Activated T-cell treated with anti-CD3 and anti-CD28 coated beads, Interleukin-2, amount 50 U/mL, for 48 hours (primary cell): ENCODE results near the gene MYOCD.

Experiments
- DNase-seq, 2 experiments: peaks; one replicate each; pipeline ENCODE4 v3.0.0-alpha.2; 2020

Gene MYOCD

DNA sequence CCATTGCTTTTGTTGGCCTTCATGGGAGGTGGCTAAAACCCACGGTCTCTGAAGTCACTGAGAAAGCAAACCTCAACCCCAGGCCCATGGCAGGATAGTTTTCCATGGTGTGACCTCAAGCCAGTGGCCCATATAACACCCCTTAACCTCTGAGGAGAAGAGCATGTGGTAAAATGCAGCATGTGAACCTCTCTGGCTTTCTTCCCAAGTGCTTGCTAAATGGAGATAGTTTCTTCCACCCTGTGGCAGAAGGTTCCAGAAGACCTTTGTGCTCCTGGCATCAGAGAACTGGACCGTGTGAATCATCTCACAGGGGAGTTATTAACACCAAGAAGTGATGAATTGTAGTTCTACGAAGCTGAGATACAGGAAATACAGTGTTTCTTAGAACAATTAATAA is 47.3 kb downstream of the MYOCD start:
- DNase-seq = no peak

DNA sequence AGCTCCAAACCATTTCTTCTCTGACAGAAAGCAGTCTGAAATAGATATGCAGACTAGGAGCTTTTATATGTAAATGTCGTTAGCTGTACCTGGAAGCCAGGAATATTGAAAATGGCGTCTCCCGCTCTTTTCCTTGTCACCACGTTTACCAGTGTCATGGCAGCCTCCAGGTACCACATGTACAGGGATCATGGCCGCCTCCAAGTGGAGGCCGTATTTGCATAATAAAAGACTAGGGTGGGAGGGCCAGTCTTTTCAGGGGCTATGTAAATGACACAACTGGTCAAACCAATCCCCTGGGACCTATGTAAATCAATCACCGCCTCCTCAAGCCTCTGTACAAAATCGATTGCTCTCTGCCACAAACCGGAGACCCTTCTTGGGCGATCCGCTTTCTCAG is 54.3 kb downstream of the MYOCD start:
- no peak for DNase-seq

DNA sequence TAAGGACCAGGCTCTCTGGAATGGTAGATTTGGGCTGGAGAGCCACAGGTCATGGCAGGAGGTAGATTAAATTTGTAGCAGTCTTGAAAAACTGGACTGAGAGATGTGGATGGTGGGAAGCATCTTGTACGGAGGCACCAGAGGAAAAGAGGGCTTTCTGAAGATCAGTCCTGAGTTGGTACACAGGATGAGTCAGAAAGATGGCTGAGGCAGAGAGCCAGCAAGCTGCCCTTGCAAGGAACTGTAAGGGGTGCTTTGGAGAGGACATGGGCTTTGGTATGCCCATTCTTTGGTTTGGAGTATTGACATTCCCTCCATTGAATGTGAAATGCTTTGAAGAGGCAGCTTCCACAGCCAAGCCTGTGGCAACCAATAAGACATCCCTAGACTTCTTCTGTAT is 55.9 kb downstream of the MYOCD start:
- DNase-seq = no peak

DNA sequence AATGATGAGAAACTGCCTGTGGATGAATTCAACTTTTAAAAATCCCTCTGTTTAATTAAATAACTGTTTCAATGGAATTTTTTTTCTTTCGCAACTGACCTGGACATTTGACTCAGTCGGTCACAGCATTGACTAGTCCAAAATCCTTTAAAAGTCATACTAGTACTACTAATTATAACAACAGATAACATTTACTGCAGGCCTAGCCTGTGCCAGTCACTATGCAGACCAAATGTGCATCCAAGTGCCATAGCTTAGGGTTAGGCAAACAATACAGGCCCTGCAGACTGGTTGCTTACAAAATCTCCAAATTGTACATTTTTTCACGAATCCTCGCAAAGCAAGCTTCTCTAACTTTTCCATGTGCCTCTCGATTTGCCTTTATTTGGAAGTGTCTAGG is 56.6 kb downstream of the MYOCD start:
- no peak for DNase-seq

DNA sequence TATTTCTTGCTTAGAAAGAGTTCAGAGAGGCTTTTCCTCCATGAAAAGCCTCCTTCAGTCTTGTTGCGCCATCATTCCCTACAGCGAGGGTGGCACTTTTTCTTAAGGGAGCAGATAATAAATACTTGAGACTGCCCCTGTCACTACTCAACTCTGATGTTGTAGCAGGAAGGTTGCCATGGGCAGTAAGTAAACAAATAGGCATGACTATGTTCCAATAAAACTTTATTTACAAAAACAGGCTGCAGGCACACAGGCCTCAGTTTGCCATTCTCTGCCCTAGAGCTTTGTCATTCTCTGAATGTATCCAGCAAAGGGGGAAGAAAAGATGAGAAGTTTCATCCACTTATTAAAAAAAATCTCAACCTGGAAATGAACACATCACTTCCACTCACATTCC is 60.4 kb downstream of the MYOCD start:
- no peak for DNase-seq

DNA sequence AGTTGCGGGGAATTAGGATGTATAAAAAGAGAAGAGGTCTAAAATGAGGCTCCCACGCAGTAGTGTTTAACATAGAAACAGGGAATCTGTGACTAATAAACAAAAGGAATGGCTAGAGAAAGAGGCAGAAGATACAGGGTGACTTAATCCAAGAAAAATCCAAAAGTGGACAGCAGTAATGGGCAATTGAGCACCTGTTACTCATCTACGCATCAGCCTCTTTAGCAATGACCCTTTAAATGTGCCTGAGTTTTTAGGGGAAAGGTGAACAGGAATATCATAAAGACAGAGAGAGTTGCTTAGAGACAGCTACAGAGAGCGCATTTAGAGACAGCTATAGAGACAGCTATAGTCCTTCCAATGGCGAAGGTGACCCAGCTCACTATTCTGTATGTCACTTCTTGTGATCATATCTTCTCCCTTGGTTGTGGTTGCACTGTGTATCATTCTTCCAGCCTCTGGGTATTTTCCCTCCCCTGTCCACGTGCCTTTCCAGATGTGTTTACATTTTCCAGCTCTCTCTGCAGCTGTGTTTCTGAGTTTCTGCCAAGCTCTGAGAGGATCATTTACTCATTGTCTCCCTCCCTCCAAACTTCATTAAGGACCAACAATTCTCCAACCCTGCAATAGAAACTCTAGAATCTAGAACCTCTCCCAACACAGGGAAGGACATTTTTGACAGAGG is 61.5 kb downstream of the MYOCD start:
- no peak for DNase-seq

DNA sequence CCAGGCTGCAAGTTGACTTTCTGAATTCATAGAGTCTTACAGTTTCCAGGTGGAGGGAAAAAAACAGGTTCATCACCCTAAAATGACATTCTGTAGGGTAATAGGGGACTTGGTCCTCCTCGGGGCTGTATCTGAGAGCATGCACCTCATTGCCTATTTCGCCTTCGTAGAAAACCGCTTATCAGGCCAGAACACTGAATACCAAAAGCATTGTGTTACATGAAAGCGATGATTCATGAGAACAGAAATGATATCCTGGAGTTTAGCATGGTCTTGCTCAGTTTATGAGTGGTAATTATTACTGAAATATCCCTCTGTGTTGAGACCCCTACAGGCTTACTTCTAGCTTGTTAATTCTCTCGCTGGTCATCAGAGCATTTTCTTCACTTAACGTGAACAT is 62.2 kb downstream of the MYOCD start:
- no peak for DNase-seq

DNA sequence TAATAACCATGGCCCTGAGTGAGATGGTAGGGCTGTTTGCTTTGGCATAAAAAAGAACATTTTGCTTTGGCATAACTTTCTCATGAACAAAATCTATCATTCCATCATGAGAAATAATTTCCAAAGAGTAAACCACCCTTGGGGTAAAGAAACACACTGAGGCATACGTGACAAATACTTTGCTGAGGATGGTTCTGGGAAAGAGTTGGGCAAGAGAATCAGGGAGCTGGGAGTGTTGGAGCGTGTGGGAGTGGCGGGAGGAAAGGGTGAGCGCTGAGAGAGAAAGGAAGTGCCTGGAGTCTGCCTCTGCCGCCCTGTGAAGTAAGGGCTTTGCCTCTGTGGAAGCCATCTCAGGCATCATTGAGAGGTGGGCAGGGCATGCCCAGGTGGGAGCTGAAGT is 63.4 kb downstream of the MYOCD start:
- DNase-seq = no peak

DNA sequence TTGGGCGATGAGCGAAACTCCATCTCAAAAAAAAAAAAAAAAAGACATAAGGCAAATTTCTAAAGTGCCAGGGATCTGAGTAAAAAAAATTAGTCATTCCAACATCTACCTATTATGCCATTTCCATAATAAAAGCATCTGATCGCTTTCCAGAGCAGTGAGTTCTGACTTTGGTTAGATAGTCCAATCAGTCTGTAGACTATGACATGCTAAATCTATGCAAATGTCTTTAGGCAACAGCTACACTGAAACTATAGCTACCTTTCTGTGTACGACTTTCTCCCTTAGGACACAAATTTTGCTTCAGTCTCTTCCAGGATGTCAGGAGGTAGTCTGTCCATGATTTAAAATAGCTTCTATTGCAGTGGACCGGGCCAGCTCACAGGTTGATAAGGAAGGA is 64.7 kb downstream of the MYOCD start:
- no peak for DNase-seq

DNA sequence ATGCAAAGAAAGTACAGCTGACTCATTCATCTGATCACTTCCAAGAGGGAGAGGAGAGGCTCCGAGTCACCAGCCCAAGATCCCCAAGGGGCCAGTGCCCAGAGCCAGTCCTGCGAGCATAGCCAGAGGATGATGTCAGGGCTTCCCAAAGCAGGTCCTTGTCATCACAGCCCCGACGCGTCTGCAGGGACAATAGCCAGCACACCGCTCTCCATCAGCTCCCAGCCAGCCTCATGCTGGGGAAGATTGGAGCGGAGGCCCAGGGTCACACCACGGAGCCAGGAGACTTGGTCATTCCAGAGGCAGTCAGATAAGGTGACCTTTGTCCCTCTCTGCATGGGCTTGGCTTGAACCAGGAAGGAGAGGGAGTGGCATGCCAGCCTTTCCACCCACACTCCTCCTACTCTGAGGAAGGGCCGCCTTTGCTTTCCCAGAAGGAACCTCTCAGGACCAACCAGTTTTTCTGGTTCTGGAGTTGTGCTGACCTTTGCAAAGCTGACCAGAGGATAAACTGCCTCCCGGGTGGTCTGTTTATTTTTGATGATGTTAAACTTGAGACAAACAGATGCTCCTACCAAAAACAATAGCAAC is 65.3 kb downstream of the MYOCD start:
- no peak for DNase-seq

DNA sequence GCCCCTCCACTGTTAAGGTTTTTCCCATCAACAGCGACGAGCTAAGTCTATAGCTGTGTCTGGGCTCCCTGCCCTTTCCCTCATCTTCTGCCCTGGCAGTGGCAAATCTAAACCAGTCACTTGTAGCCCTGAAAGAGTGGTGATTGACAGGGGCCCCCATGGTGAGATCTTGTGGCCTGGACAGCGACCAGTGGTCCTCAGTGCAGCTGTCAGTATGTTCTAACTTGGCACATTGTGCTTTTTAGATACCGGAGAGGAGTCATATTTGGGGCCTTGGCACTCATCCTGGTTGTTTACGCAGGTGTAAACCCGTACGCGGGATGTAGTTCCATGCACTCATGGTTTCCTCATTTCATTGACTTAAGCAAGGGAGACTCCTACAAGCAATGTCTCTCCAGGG is 66.1 kb downstream of the MYOCD start:
- no peak for DNase-seq

DNA sequence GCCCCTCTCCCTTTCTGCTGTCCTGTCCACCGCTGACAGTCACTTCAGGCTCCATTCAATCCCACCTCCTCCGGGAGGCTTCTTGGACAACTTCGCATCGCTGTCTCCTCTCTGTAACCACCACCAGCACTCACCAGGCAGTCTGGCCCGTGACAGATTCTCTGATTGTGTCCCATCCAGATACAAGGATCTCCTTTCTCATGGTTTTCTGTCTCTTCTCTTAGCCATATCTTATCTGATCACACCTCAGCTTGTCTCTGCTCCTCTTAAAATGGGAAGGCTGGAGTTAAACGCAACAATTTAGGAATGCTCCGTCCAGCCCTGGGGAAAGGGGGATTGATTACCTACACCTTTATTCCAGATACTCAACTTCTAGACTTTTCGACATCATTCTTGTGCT is 66.7 kb downstream of the MYOCD start:
- no peak for DNase-seq

DNA sequence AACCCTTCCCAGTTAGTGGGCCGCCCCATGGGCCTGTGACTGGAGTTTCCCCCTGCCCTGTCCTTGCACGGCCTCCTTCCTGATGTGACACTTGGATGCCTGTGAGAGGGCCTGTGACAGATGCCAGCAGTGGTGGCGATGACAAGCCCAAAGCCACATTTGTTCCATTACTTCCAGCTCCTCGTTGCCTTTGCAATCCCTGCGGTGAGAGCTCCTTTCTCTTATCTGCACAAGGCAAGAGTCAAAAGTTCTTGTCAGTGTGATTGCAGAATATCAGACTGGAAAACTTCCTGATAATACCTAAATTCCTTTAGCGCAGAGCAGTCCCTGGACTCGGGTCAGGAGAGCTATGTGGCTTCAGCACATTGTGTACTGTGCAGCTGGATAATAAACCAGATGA is 69.2 kb downstream of the MYOCD start:
- DNase-seq = no peak

DNA sequence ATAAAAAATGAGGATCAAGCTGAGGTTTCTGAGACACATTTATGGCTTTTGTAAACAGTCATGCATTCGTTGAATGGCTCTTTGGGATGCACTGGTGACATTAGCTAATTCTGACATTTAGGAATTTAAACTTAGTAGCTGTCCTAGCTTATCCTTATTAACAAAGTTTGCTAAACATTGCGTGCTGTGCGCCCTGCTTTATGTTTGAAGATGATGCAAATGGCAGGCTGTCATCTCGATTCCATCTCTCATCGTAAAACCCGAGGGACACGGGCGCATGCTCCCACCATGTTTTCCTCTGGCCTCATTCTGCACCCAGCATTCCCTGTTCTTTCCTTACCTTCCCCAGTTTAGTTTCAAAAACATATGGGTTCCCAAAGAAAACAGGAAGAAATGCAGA is 69.8 kb downstream of the MYOCD start:
- DNase-seq = no peak

DNA sequence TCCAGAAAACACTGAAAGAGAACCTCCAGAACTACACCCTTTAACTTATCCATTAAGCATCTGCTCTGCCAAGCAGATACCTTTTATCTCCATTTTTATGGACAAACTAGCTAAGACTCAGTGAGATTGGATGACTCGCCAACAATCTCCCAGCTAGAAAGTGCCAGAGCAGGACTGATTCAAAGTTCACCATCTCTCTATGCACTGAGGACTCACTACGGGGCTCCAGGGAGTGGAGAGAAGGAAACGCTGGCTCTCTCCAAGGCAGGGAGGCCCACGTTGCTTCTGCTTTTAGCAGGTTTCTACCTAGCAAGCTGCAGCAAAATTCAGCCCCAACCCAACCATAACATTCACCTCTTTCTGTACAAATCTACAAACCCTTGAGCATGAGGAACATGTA is 70.8 kb downstream of the MYOCD start:
- DNase-seq = no peak

DNA sequence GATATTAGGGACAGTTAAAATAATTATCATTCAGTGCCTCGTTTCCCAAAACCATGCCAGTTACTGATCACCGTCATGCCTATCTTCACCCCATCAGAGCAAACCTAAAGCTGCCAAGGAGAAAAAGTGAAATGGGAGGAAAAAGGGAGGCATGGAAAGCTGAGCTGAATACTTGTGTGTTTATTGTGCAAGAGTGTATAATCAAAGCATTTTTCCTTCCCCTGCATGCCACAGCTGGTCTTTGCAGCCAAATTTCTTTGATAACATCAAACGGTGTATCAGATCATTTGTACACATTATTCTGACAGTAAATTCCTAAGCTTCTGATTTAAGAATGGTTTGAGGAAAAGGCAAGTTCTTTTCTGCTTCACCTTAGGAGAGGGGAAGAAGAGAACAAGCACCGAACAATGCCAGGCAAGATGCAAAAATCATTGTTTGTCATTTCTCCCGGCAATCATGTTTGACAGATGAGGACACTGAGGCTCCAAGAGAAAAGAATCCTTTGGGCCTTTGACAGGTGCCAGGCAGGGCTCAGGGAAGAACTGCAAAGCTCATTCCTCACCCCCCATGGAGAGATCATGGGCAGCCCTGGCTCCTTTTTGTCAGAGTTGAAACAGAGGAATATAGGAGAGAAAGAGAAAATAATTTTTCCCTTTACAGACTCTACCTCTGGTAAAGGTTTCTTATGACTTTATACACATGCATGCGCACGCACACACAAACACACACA is 72.2 kb downstream of the MYOCD start:
- DNase-seq = no peak

DNA sequence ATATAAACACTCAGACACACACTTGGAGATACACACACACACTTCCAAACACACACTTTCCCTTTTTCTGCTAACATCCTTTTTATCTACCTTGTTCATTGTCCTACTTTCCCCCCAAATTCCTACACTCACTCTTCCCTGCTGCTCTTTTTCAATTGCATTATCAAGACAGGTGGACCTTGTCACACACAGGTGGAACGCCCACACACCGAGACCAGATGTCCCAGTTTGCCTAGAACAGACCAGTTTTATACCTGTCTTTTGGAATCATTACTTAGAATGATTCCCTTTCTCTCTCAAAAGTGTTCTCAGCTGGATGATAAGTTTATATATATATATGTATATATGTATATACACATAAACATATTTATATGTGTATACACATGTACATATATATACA is 72.9 kb downstream of the MYOCD start:
- no peak for DNase-seq

DNA sequence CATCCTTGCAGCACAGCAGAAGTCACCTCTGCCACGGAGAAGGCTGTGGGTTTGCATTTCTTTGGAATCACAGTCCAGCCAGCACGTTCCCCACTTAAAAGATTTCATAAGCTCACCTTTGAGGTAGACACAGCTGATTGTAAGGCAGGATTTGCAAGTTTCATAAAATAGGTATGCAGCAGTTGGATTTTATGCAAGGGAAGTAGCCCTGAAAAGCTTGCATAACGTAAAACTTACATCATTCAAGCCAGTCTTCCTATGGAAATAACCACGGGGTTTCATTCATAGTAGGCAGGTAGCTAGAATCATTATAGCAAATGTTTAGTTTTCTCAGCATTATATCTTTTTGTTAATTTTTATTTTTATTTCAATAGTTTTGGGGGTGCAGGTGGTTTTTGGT is 73.8 kb downstream of the MYOCD start:
- DNase-seq = no peak

DNA sequence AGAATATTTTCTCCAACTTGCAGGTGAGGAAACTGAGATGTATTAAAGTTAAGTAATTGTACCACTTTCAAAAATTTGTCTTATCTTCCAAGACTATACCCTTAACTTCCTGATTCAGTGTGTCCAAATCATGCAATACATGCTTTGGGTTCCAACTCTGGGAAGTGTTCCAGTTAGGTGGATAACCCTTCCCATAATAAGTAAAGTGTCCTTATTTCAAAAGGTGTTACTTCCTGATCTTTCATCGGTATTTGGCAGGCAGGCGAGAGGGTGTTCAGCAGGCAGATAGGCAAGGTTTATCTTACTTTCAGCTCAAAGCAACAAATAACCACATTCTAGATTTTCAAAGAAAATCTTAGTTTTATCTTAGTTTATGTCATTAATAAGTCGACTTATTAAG is 77.4 kb downstream of the MYOCD start:
- no peak for DNase-seq

DNA sequence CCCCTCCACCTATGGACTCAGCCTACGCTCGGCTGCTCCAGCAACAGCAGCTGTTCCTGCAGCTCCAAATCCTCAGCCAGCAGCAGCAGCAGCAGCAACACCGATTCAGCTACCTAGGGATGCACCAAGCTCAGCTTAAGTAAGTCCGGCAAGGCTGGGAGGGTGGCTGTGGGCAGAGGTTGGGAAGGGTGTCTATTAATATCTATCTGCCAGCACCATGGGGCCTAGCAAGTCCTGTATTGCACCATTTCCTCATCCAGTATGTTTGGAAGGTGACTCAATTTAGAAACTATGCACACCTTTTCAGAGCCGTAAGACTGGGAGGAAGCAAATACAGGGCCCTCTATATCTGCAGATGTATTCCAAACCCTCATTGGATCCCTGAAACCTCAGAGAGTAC is 78.6 kb downstream of the MYOCD start:
- DNase-seq = no peak

DNA sequence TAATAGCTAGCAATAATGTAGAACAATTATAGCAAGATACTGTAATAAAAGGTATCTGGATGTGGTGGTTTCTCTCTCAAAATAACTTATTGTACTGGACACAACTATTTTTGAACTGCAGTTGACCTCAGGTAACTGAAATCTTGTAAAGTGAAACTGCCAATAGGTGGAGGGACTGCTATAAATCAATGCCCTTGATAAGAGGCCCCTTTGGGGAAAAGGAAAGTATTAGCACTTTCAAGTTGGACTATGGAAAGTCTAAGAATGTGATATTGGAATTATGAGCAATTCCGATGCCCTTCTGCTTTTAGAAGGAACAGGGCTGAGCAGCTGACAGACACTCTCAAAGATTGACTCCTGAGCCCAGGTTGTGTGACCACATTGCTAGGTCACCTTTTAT is 79.1 kb downstream of the MYOCD start:
- no peak for DNase-seq

DNA sequence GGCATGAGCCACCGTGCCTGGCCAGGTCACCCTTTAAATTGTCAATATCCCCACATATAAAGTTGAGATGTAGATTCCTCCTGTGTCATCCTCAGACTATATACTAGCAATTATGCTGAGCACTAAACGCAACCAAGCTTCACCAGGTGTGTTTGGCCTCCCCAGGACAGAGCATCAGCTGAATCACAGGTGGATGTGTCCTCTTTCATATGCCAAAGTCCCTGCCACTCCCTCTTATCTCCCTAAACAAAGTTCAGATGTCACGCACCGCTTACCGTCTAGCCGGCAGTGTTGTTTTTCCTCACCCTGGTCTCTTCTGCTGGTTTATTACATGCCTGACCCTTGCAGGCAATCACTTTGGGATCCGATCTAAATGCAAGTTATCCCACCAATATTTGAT is 79.8 kb downstream of the MYOCD start:
- no peak for DNase-seq

DNA sequence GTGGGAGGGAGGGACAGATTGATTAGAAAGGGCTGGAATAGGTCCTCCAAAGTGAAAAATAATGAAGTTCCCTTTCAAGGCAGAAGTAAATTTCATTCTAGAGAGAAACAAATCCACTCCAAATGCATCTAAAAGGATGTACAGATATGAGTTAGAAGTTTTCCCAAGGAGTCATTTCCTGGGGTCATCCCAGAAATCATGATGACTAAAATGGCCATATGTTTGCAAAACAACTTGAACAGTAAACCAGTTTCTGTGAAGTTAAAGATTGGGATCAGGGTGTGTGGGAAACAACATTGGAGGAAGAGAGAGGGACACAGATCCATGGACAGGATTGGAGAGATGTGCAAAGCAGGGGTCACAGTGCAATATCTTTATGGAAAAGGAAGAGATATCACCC is 91.1 kb downstream of the MYOCD start:
- DNase-seq = no peak

DNA sequence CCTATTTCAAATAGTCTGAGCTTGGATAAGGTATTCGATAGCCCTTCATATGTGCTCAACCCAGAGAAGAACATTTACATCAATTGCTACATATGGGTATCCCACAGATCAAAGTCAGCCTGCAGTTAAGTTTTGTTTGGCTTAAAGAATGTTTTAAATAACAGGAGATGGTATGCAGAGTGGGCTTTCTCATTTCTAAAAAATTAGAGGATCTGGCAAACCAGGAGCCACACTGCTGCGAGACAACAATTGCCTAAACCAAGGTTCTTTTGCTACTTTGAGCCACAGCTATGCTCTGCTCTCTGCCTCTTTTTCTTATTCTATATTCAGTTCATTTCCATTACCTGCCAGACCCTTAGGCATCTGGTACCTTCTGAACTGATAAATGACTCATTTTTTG is 93.4 kb downstream of the MYOCD start:
- DNase-seq = no peak

DNA sequence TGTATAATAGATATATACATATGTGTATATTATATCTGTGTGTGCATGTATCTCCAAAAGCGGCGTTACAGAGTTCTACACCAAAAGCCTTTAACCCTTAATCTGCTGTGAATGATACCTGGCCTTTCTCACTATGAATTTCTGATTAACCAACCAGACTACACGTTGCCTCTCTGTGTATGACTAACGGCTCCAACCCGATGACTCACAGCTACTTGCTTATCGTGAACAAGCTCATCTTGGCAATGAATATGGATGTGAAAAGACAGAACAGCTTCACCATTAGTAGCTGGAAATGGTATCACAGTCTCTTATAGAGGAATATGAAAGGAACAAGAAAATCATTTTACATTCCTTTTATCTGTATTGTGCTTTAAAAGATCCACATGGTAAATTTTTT is 99.9 kb downstream of the MYOCD start:
- no peak for DNase-seq
